K562 (cell line): ENCODE measurements around the gene TMEM164. TPM values are rescaled to one million over a fixed set of nuclear protein-coding genes. Genes with fewer than 3 reads are reported as not detected.

Experiments used
- ARHGAP35 ChIP-seq: fragments of 450-650 bp; IDR thresholded peaks from 2 replicates; pipeline ENCODE4 v1.6.1; 2018; ENCODE audit not compliant: partially characterized antibody
- ARID1B ChIP-seq: fragments of 450-650 bp; IDR thresholded peaks from 2 replicates; pipeline ENCODE4 v1.6.1; 2016; ENCODE audit warnings: antibody characterized with exemption, mild to moderate bottlenecking, inconsistent platforms
- CAMTA2 ChIP-seq: fragments of 250-450 bp; sonication (Bioruptor Pico); conservative IDR thresholded peaks from 2 replicates; pipeline ENCODE4 v1.5.1; 2022
- ETS2 ChIP-seq: IDR thresholded peaks from 2 replicates; pipeline ENCODE4 v1.6.1; 2016; ENCODE audit warnings: borderline replicate concordance, missing genetic modification characterization, mild to moderate bottlenecking, moderate library complexity, missing compliant biosample characterization; ENCODE audit not compliant: poor library complexity, severe bottlenecking
- FOSL1 ChIP-seq: fragments of 200-800 bp; sonication (Bioruptor generic); conservative IDR thresholded peaks from 2 replicates; pipeline ENCODE4 v1.6.1; 2016; ENCODE audit warnings: missing genetic modification characterization, missing compliant biosample characterization
- FOXK2 ChIP-seq, 2 experiments: fragments of 450-650 bp; IDR thresholded peaks in 1 of 2; conservative IDR thresholded peaks in 1 of 2; 2 replicates each; pipeline ENCODE4 v1.6.1; 2016; ENCODE audit warnings: low read depth in 2 of 2, mild to moderate bottlenecking in 1 of 2
- HDAC1 ChIP-seq, 2 experiments: fragments of 450-650 bp; IDR thresholded peaks; 2 replicates each; pipeline ENCODE4 v1.6.1; 2016 to 2017; ENCODE audit warnings: inconsistent platforms in 1 of 2, mild to moderate bottlenecking in 1 of 2, moderate library complexity in 1 of 2
- KAT7 ChIP-seq: sonication (generic); formaldehyde crosslinking; IDR thresholded peaks from 2 replicates; pipeline ENCODE4 v1.8.0; 2022; ENCODE audit warnings: missing genetic modification reagents, mild to moderate bottlenecking, borderline replicate concordance
- MAFK ChIP-seq: IDR thresholded peaks from 2 replicates; pipeline ENCODE4 v1.6.1; 2011; ENCODE audit warnings: low read length, improper control_type of control experiment
- MGA ChIP-seq: fragments of 450-650 bp; IDR thresholded peaks from 2 replicates; pipeline ENCODE4 v1.6.1; 2016; ENCODE audit warnings: mild to moderate bottlenecking, moderate library complexity
- NEUROD1 ChIP-seq: fragments of 150-350 bp; IDR thresholded peaks from 2 replicates; pipeline ENCODE4 v1.6.1; 2014; ENCODE audit warnings: borderline replicate concordance, low read length, low read depth; ENCODE audit not compliant: partially characterized antibody
- PHTF2 ChIP-seq: fragments of 250-450 bp; sonication (Bioruptor Pico); IDR thresholded peaks from 2 replicates; pipeline ENCODE4 v1.5.0; 2021; ENCODE audit warnings: mild to moderate bottlenecking
- POLR2H ChIP-seq: IDR thresholded peaks from 2 replicates; pipeline ENCODE4 v1.6.1; 2016; ENCODE audit warnings: missing genetic modification characterization, low read depth, mild to moderate bottlenecking, control low read depth, missing compliant biosample characterization, moderate library complexity
- RCOR1 ChIP-seq, 2 experiments: IDR thresholded peaks; 2 replicates each; pipeline ENCODE4 v1.6.1; 2012; ENCODE audit warnings: low read depth in 2 of 2, low read length in 2 of 2, borderline replicate concordance in 1 of 2, improper control_type of control experiment in 1 of 2
- SIN3B ChIP-seq: fragments of 450-650 bp; IDR thresholded peaks from 2 replicates; pipeline ENCODE4 v1.6.1; 2017; ENCODE audit warnings: low read depth, mild to moderate bottlenecking, moderate library complexity
- TCF3 ChIP-seq: sonication (generic); formaldehyde crosslinking; IDR thresholded peaks from 2 replicates; pipeline ENCODE4 v1.4.0; 2020; ENCODE audit warnings: mild to moderate bottlenecking, missing genetic modification reagents
- ZNF444 ChIP-seq: fragments of 250-450 bp; sonication (Bioruptor Pico); IDR thresholded peaks from 2 replicates; pipeline ENCODE4 v1.4.0; 2020; ENCODE audit warnings: mild to moderate bottlenecking, moderate library complexity
- polyA plus RNA-seq, 8 experiments: library from polyadenylated mRNA; depleted of rRNA in 4 of 8; stranded (reverse) in 5 of 8; unstranded in 3 of 8; fragments of >200 nt; fragmentation: Nextera tagmentation in 2 of 8; fragmentation: Illumina TruSeq in 1 of 8; extraction: Ambion mirVana in 2 of 8; extraction: Trizol in 1 of 8; gene quantifications; 2 replicates each; pipeline versions ENCODE4 v1.2.1 to v1.2.3, GENCODE V29; 2011 to 2014; ENCODE audit warnings: inconsistent platforms in 1 of 8, missing spikeins in 1 of 8
- total RNA-seq, 7 experiments: library from RNA; depleted of rRNA in 6 of 7; stranded (reverse); fragments of >200 nt in 6 of 7; fragmentation: Illumina TruSeq in 2 of 7; extraction: Trizol in 2 of 7; gene quantifications; 2 replicates each; pipeline versions ENCODE4 v1.2.1 to v1.2.3, GENCODE V29; 2011 to 2021; ENCODE audit warnings: low replicate concordance in 1 of 7

The TMEM164 gene
- total and polyA plus RNA-seq, 9 of the 15 experiments (the other 6 are each of a cell fraction or from before 2014, with no cell fraction given) = 2.4 to 57.3 (median 23.1) TPM

DNA sequence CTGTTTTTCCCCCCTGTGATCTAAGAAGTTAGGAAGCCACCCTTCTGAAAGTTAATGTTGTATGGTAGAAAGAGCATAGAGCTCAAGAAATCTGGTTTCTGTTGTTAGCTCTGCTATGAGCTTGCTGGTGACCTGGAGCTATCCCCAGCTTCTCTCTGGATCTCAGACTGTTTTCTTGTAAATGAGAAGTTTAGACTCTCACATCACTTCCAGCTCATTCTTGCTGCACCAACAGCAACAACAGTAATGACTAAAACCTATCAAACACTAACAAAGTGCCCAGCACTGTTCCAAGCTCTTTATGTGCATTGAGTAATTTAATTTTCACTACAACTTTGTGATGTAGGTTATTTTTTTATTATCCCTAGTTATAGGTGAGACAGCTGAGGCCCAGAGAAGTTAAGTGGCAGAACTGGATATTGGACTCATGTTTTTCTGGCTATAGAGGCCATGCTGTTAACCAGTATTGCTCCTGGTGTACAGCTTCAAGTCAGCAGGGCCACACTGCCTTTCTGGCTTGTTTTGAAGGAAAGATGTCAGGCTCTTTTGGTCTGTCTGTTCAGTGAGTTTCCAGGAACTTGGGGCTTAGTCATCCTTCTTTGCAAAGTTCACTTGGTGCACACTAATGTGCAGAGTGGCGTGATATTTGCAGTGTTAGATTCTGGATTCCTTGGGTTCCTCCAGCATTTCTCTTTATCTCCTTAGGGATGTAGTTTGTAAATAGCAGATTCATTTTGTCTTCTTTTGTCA lies 27.8 kb upstream of the TMEM164 start (continued):
- TF ChIP-seq MGA (peak; percentile 51; the same call in 1 of the 2 replicates), ARHGAP35 (no peak), RCOR1 (IDR thresholded peaks at IDR 0.05; ENCODE audit: borderline replicate concordance in 1 of 2, low read depth in 2 of 2, low read length in 2 of 2) (peak in 1 of 2 experiments; percentile 33; a peak in 1 of 4 replicates), POLR2H (tag) (no peak), NEUROD1 (no peak), ZNF444 (CRISPR knock-in tag) (no peak), ETS2 (tag) (no peak), KAT7 (no peak), FOXK2 (conservative IDR thresholded peaks at IDR 0.05 in 1 of 2, IDR thresholded peaks at IDR 0.05 in 1 of 2; ENCODE audit: low read depth in 2 of 2) (peak; percentile 36 to 45; a peak in 2 of 4 replicates), CAMTA2 (CRISPR knock-in tag) (no peak), HDAC1 (IDR thresholded peaks at IDR 0.05) (peak in 1 of 2 experiments; percentile 22; a peak in 1 of 4 replicates), MAFK (peak; percentile 28; the same call in 1 of the 2 replicates), FOSL1 (tag) (peak; percentile 81), PHTF2 (no peak), ARID1B (peak; percentile 72), TCF3 (peak; percentile 17; the same call in 1 of the 2 replicates), SIN3B (no peak)
